Chondrocyte (in vitro differentiated cells): ENCODE measurements around the gene CAB39L. TPM values are rescaled to one million over a fixed set of nuclear protein-coding genes. Genes with fewer than 3 reads are reported as not detected.

Experiments used
- DNase-seq: peaks from one replicate; pipeline ENCODE4 v3.0.0; 2021; ENCODE audit warnings: mixed read lengths, low spot score
- H3K27ac Mint-ChIP-seq: one replicate; pipeline ENCODE4 v1.8.0; 2021; ENCODE audit warnings: mild to moderate bottlenecking, moderate library complexity, mixed read lengths; ENCODE audit not compliant: unreplicated experiment
- H3K27me3 Mint-ChIP-seq: 2 replicates; pipeline ENCODE4 v1.8.0; 2021; ENCODE audit warnings: low read depth, mixed read lengths
- H3K36me3 Mint-ChIP-seq: 2 replicates; pipeline ENCODE4 v1.8.0; 2021; ENCODE audit warnings: low read depth, mixed read lengths
- H3K4me1 Mint-ChIP-seq: 2 replicates; pipeline ENCODE4 v1.8.0; 2021; ENCODE audit warnings: low read depth, mild to moderate bottlenecking, mixed read lengths
- H3K4me3 Mint-ChIP-seq: one replicate; pipeline ENCODE4 v1.8.0; 2021; ENCODE audit warnings: mild to moderate bottlenecking, moderate library complexity, mixed read lengths; ENCODE audit not compliant: unreplicated experiment
- H3K9me3 Mint-ChIP-seq: 2 replicates; pipeline ENCODE4 v1.8.0; 2021; ENCODE audit warnings: low read depth, mixed read lengths
- total RNA-seq: library from RNA; stranded (reverse); gene quantifications from 3 replicates; pipeline ENCODE4 v1.2.1, GENCODE V29; 2021
- TF ChIP-seq, protein P1 (sequence below): fragments of 200-600 bp; sonication (generic); IDR thresholded peaks from 2 replicates; pipeline ENCODE4 v1.5.0; 2021; ENCODE audit warnings: antibody characterized with exemption, mild to moderate bottlenecking, moderate library complexity

Gene CAB39L
- total RNA-seq, 1 donor from 2014 or later = 6.0 TPM

DNA sequence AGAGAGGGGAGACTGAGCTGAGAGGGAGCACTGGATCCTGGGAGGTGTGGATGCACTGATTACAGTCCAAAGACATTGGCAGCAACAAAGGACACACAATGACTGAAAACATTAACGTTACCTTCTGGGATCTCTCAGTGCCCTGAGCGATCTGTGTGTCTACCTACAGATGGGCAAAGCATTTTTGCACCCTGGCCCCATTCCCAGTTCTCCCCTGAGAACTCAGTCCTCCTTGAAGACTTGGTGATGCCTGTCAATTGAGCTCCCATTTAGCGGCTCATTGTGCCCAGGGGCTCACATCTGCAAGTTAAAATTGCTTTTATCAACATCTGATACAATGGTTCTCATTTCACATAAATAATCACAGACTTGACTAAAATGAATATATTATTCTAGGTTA is 133.6 kb downstream of the CAB39L start:
- no peak for DNase-seq
- peaks cover 44% of the 10 kb centered on the region for H3K4me1 Mint-ChIP-seq

DNA sequence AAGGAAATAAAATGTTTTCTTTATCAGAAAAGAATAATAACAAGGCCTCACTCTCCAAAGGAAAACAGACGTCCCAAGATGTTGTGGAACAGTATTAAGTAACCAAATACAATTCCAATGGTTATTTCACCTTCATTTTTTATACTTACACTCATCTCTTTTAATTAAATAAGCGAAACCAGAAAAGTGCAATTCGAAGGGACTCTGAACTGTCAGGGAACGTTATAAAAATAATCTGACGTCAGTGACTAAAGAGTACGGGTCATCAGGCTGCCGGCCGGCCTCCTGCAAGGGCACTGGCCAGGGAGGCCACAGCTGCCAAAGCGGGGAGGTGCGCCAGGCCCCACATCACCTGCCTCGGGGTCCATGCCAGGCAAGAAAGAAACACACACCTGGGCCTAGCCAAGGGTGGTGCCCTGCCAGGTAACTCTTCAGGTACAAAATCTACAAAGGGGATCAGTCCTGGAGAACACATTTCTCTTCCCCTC is 134.9 kb downstream of the CAB39L start:
- H3K4me1 Mint-ChIP-seq = peaks cover 31% of the 10 kb centered on the region
- H3K27me3 Mint-ChIP-seq = no peaks in the 10 kb centered on the region
- H3K36me3 Mint-ChIP-seq = no peaks in the 10 kb centered on the region
- H3K4me3 Mint-ChIP-seq = no peak overlapping the region
- TF ChIP-seq, protein P1, sequence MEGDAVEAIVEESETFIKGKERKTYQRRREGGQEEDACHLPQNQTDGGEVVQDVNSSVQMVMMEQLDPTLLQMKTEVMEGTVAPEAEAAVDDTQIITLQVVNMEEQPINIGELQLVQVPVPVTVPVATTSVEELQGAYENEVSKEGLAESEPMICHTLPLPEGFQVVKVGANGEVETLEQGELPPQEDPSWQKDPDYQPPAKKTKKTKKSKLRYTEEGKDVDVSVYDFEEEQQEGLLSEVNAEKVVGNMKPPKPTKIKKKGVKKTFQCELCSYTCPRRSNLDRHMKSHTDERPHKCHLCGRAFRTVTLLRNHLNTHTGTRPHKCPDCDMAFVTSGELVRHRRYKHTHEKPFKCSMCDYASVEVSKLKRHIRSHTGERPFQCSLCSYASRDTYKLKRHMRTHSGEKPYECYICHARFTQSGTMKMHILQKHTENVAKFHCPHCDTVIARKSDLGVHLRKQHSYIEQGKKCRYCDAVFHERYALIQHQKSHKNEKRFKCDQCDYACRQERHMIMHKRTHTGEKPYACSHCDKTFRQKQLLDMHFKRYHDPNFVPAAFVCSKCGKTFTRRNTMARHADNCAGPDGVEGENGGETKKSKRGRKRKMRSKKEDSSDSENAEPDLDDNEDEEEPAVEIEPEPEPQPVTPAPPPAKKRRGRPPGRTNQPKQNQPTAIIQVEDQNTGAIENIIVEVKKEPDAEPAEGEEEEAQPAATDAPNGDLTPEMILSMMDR = no peak
- DNase-seq = no peak
- peak overlapping the region; percentile 57 for H3K27ac Mint-ChIP-seq
- no peaks in the 10 kb centered on the region for H3K9me3 Mint-ChIP-seq

More for the DNA sequence above, 133.6 kb downstream of the CAB39L start:
- Mint-ChIP-seq H3K27ac (no peak overlapping the region), H3K36me3 (no peaks in the 10 kb centered on the region), H3K4me3 (no peak overlapping the region), H3K9me3 (no peaks in the 10 kb centered on the region), H3K27me3 (no peaks in the 10 kb centered on the region)
- TF ChIP-seq, protein P1 = no peak

DNA sequence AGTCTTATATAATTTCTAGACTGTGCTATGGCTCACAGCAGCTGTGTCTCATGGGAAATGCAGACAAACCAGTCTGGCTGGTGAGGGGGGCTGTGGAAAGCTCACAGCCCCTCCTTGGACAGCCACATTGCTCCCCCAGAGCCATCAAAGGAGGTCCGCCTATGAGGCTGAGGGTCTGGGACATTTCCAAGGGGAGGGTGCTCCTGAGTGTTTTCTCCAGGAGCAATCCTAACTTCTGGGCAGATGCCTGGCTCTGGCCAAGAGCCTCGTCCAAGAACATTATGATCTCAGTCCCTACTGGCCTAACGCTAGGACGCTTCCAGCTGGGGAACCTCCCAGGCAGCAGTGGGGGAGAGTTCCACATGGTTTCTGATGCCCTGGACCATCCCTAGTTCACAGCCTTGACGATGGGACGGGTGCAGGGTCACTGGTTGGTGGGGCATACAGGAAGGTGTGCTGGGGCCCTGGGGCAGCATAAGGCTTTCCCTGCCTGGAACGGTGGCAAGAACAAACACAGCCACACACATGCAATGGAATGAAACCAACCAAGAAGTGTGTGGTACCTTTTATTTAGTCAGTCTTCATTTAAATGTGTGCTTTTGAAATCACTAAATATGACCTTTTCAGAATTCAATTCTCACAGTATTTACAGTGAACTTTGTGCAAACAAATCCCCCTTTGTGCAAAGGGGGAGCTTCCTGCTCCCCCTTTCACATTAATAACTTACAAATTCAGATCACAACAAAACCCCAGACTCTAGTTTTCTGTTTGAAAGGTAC is 135.6 kb downstream of the CAB39L start:
- Mint-ChIP-seq H3K27me3 (no peaks in the 10 kb centered on the region), H3K9me3 (no peaks in the 10 kb centered on the region), H3K27ac (peak overlapping the region; percentile 93), H3K36me3 (no peaks in the 10 kb centered on the region), H3K4me3 (no peak overlapping the region), H3K4me1 (peaks cover 29% of the 10 kb centered on the region)
- DNase-seq = no peak
- TF ChIP-seq, protein P1 = no peak

DNA sequence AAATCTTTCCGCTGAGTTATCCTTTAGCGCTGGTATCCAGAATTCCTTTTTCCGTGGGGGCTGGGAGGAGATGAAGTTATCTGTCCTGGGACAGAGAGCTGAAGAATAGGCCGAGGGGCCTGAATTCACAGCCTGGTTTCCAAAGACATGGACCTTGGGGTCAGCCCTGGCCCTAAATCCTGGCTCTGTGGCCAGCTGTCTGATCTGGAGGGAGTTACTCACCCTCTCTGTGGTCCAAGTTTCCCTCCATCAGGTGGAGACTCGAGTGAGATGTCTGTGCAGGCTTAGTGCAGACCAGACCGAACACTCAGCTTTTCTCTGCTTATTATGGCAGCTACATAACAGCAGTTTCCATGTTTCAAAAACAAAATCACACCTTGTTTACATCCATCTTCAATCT is 136.5 kb downstream of the CAB39L start:
- Mint-ChIP-seq H3K4me1 (peaks cover 26% of the 10 kb centered on the region), H3K27me3 (no peaks in the 10 kb centered on the region), H3K27ac (peak overlapping the region; percentile 11), H3K9me3 (no peaks in the 10 kb centered on the region), H3K4me3 (no peak overlapping the region), H3K36me3 (no peaks in the 10 kb centered on the region)
- TF ChIP-seq, protein P1 = no peak
- DNase-seq = no peak

DNA sequence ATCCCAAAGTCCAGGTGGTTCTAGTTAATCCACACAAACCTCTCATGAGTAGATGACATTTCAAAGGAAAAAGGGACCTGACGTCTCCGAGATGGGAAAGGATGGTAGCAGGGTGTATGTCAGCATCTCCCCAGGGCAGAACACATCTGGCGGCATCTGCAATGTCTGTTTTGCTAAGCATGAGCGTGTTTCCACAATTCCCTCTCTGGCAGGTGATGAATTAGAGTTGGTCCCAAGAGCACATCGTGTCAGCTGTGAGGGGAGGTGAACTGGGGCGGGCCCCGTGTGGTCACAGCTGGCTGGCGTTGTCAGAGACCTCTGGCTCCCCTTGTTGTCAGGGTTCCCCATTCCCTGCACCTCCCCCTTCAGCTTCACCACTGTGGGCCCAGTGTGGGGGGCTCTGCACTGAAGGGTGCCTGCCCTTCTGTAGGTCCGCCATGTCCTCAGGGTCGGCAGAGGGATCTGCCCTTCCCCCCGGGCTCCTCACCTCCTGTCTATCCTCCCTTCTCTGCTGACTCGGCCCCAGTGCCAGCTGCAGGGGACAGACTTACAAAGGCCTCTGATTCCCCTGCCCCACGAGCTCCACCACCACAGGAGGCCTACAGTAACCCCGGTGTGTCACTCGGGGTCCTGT is 138.0 kb downstream of the CAB39L start:
- Mint-ChIP-seq H3K9me3 (no peaks in the 10 kb centered on the region), H3K36me3 (no peaks in the 10 kb centered on the region), H3K27ac (no peak overlapping the region), H3K4me1 (peaks cover 38% of the 10 kb centered on the region), H3K27me3 (no peaks in the 10 kb centered on the region), H3K4me3 (no peak overlapping the region)
- DNase-seq = no peak
- TF ChIP-seq, protein P1 = no peak
